CD14-positive monocyte (primary cell): ENCODE data around the gene CD276. TPM values are rescaled to one million over a fixed set of nuclear protein-coding genes. Genes with fewer than 3 reads are reported as not detected.

Experiments used
- DNase-seq, 3 donors: peaks; one replicate each; pipeline ENCODE4 v3.0.0-alpha.2; 2011 to 2022
- H2AFZ ChIP-seq: 2 replicates; pipeline ENCODE4 v1.6.0; 2012; ENCODE audit warnings: mild to moderate bottlenecking, low read depth, low read length, inconsistent platforms; ENCODE audit not compliant: insufficient read depth, poor library complexity, severe bottlenecking
- H3K27ac ChIP-seq, 2 donors: 1 replicate in 1 of 2; 2 replicates in 1 of 2; pipeline ENCODE4 v1.5.1; 2012 to 2013; ENCODE audit warnings: low read length in 2 of 2, control low read depth in 1 of 2, inconsistent platforms in 1 of 2, low read depth in 1 of 2, mild to moderate bottlenecking in 1 of 2
- H3K27me3 ChIP-seq, 2 donors: one replicate each; pipeline versions ENCODE4 v1.6.0 to v1.6.1; 2011 to 2013; ENCODE audit warnings: low read length in 2 of 2; ENCODE audit not compliant: control insufficient read depth in 2 of 2, insufficient read depth in 2 of 2
- H3K36me3 ChIP-seq, 2 donors: replicated peaks in 1 of 2; 1 replicate in 1 of 2; 2 replicates in 1 of 2; pipeline versions ENCODE4 v1.5.1 to v1.6.1; 2012 to 2013; ENCODE audit warnings: low read length in 2 of 2, control low read depth in 1 of 2, inconsistent platforms in 1 of 2, mild to moderate bottlenecking in 1 of 2; ENCODE audit not compliant: insufficient read depth in 2 of 2, control insufficient read depth in 1 of 2
- H3K4me1 ChIP-seq, 2 donors: 1 replicate in 1 of 2; 2 replicates in 1 of 2; pipeline versions ENCODE4 v1.5.1 to v1.6.1; 2012 to 2013; ENCODE audit warnings: low read length in 2 of 2, control low read depth in 1 of 2, inconsistent platforms in 1 of 2, mild to moderate bottlenecking in 1 of 2, moderate library complexity in 1 of 2; ENCODE audit not compliant: insufficient read depth in 2 of 2, control insufficient read depth in 1 of 2
- H3K4me2 ChIP-seq: replicated peaks from 2 replicates; pipeline ENCODE3; 2012; ENCODE audit warnings: low read length, moderate library complexity, mild to moderate bottlenecking; ENCODE audit not compliant: poor library complexity, severe bottlenecking; ENCODE audit errors: extremely low read depth
- H3K4me3 ChIP-seq, 3 experiments: fragments of 200-600 bp in 1 of 3; sonication (generic) in 1 of 3; replicated peaks in 1 of 3; 1 replicate in 2 of 3; 2 replicates in 1 of 3; pipeline ENCODE4 v1.5.1; 2011 to 2013; ENCODE audit warnings: low read length in 3 of 3, mild to moderate bottlenecking in 3 of 3, control low read depth in 2 of 3, low read depth in 2 of 3, inconsistent platforms in 1 of 3, moderate library complexity in 1 of 3
- H3K79me2 ChIP-seq: 2 replicates; pipeline ENCODE4 v1.6.0; 2012; ENCODE audit warnings: mild to moderate bottlenecking, control low read depth, inconsistent platforms, low read length, moderate library complexity; ENCODE audit not compliant: insufficient read depth
- H3K9ac ChIP-seq: 2 replicates; pipeline ENCODE4 v1.6.0; 2017; ENCODE audit warnings: low read length, mild to moderate bottlenecking; ENCODE audit not compliant: insufficient read depth, poor library complexity, severe bottlenecking
- H3K9me3 ChIP-seq, 2 donors: replicated peaks in 1 of 2; 1 replicate in 1 of 2; 2 replicates in 1 of 2; pipeline versions ENCODE4 v1.5.1 to v1.6.1; 2012 to 2013; ENCODE audit warnings: low read length in 2 of 2, control low read depth in 1 of 2; ENCODE audit not compliant: control insufficient read depth in 1 of 2, insufficient read depth in 1 of 2
- H4K20me1 ChIP-seq: 2 replicates; pipeline ENCODE4 v1.6.0; 2012; ENCODE audit warnings: mild to moderate bottlenecking, low read length, control low read depth, moderate library complexity; ENCODE audit not compliant: insufficient read depth
- H3K27ac Mint-ChIP-seq, 7 donors: one replicate each; pipeline ENCODE4 v1.8.0; 2020; ENCODE audit warnings: mild to moderate bottlenecking in 7 of 7, mixed read lengths in 7 of 7, moderate library complexity in 6 of 7, inconsistent platforms in 2 of 7
- H3K27me3 Mint-ChIP-seq, 3 donors: one replicate each; pipeline ENCODE4 v1.8.0; 2021 to 2022; ENCODE audit warnings: low read depth in 3 of 3, mild to moderate bottlenecking in 3 of 3, mixed read lengths in 3 of 3, moderate library complexity in 3 of 3, inconsistent platforms in 1 of 3
- H3K36me3 Mint-ChIP-seq, 2 donors: one replicate each; pipeline ENCODE4 v1.8.0; 2020; ENCODE audit warnings: mixed read lengths in 2 of 2, inconsistent platforms in 1 of 2, mild to moderate bottlenecking in 1 of 2
- H3K4me1 Mint-ChIP-seq: one replicate; pipeline ENCODE4 v1.8.0; 2020; ENCODE audit warnings: mild to moderate bottlenecking, mixed read lengths
- H3K4me3 Mint-ChIP-seq, 2 donors: one replicate each; pipeline ENCODE4 v1.8.0; 2020; ENCODE audit warnings: mild to moderate bottlenecking in 2 of 2, mixed read lengths in 2 of 2, moderate library complexity in 1 of 2
- H3K9me3 Mint-ChIP-seq, 7 donors: one replicate each; pipeline ENCODE4 v1.8.0; 2020 to 2022; ENCODE audit warnings: mixed read lengths in 7 of 7, mild to moderate bottlenecking in 6 of 7, moderate library complexity in 6 of 7, inconsistent platforms in 2 of 7
- WGBS: methylation state at CpG from one replicate; pipeline ENCODE4 v1.1.5; 2013; ENCODE audit warnings: missing lambda C conversion rate; ENCODE audit not compliant: insufficient coverage; 5-methylcytosine and 5-hydroxymethylcytosine counted together
- intact Hi-C, 2 donors: fragments of 100-400 bp; cut with micrococcal nuclease; formaldehyde crosslinking; loops; one replicate each; pipeline versions ENCODE4 v1.15.0 to v1.15.1; 2023
- polyA plus RNA-seq, 3 donors: library from polyadenylated mRNA; depleted of rRNA in 1 of 3; unstranded in 2 of 3; stranded (reverse) in 1 of 3; fragments of 300-500 nt in 2 of 3; fragments of >200 nt in 1 of 3; fragmentation: Illumina TruSeq in 2 of 3; gene quantifications; 1 replicate in 2 of 3; 2 replicates in 1 of 3; pipeline ENCODE4 v1.2.3, GENCODE V29; 2012 to 2021
- TF ChIP-seq, protein P1 (sequence below): fragments of 200-600 bp; IDR thresholded peaks from one replicate; pipeline ENCODE4 v1.8.0; 2022; ENCODE audit warnings: antibody characterized with exemption, mild to moderate bottlenecking

The CD276 gene
- polyA plus RNA-seq, 3 donors: 0.52 to 0.72 (median 0.64) TPM

DNA sequence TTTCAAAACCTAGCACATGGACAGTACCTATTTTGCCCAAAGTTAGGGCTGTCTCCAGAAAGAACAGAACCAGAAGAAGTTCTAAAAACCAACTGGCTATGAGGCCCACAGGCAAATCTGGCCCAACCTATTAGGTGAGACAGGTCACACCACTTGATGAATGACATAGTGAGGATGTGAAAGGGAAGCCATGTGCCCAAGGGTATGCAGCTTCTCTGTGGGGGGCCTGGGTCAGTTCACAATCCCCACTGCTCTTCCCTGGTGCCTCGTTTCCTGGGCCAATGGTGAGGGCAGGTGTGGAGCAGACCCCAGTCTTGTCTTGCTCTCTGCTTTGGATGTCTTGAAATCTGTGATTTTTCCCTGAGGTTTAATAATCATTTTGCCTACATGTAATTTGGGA, 60.1 kb downstream of the CD276 start:
- TF ChIP-seq, protein P1, sequence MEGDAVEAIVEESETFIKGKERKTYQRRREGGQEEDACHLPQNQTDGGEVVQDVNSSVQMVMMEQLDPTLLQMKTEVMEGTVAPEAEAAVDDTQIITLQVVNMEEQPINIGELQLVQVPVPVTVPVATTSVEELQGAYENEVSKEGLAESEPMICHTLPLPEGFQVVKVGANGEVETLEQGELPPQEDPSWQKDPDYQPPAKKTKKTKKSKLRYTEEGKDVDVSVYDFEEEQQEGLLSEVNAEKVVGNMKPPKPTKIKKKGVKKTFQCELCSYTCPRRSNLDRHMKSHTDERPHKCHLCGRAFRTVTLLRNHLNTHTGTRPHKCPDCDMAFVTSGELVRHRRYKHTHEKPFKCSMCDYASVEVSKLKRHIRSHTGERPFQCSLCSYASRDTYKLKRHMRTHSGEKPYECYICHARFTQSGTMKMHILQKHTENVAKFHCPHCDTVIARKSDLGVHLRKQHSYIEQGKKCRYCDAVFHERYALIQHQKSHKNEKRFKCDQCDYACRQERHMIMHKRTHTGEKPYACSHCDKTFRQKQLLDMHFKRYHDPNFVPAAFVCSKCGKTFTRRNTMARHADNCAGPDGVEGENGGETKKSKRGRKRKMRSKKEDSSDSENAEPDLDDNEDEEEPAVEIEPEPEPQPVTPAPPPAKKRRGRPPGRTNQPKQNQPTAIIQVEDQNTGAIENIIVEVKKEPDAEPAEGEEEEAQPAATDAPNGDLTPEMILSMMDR: no peak
- Histone ChIP-seq H3K9ac (no peak overlapping the region), H3K79me2 (no peaks in the 10 kb centered on the region), H4K20me1 (no peaks in the 10 kb centered on the region), H3K4me3 (no peak overlapping the region), H3K9me3 (no peaks in the 10 kb centered on the region), H3K4me2 (no peak overlapping the region), H3K27ac (no peak overlapping the region), H3K27me3 (peaks cover 0 to 5% of the 10 kb centered on the region in 2 donors), H3K4me1 (no peaks in the 10 kb centered on the region), H2AFZ (no peak overlapping the region), H3K36me3 (no peaks in the 10 kb centered on the region)
- H3K27me3 Mint-ChIP-seq: peaks cover 21 to 43% (median 36%) of the 10 kb centered on the region in 3 donors
- no peak overlapping the region for H3K27ac Mint-ChIP-seq
- no peak for DNase-seq
- no peaks in the 10 kb centered on the region for H3K9me3 Mint-ChIP-seq
- intact Hi-C loops: no loop called here
- no peak overlapping the region for H3K4me3 Mint-ChIP-seq
- no peaks in the 10 kb centered on the region for H3K4me1 Mint-ChIP-seq
- no CpG with 5 or more reads among the region's 1 CpG for WGBS
- no peaks in the 10 kb centered on the region for H3K36me3 Mint-ChIP-seq

DNA sequence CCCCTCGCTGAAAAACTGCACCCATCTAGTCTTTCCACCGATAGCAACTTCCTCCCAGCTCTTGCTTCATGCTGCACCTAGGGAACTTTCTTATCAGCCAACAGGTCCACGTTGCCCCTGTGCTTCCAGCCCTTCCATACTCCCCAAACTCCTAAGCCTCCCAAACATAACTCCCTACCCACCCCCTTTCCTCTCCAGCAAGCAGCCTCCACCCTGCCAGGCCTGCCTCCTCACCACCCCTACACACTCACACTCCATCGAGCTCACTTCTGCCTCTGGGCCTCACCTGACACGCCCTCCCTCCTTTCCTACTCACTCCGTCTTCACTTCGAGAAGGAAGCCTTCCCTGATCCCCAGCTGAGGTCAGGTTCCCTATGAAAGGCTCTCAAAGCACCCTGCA, 60.9 kb downstream of the CD276 start:
- Mint-ChIP-seq H3K36me3 (no peaks in the 10 kb centered on the region), H3K27ac (no peak overlapping the region), H3K27me3 (peaks cover 28 to 50% (median 40%) of the 10 kb centered on the region in 3 donors), H3K4me3 (no peak overlapping the region), H3K4me1 (no peaks in the 10 kb centered on the region), H3K9me3 (no peaks in the 10 kb centered on the region)
- Histone ChIP-seq H2AFZ (no peak overlapping the region), H3K4me3 (no peak overlapping the region), H3K27ac (no peak overlapping the region), H3K4me2 (no peak overlapping the region), H3K9me3 (no peaks in the 10 kb centered on the region), H3K36me3 (no peaks in the 10 kb centered on the region), H3K27me3 (peaks cover 0 to 13% of the 10 kb centered on the region in 2 donors), H3K4me1 (no peaks in the 10 kb centered on the region), H4K20me1 (no peaks in the 10 kb centered on the region), H3K79me2 (no peaks in the 10 kb centered on the region), H3K9ac (no peak overlapping the region)
- intact Hi-C loops: no loop called here
- TF ChIP-seq, protein P1: no peak
- WGBS: 54% methylated on average over 7 of the region's 7 CpGs
- DNase-seq: no peak
